Measurements from ENCODE around the gene ECE1.
A peak's percentile ranks its signal among the peaks of the same experiment; 100 is the strongest.
"Not testable (repeated sequence)": the region's sequence is repeated elsewhere in the genome, so short reads cannot be mapped to it uniquely, and the experiment has no call there.

Gene ECE1

GRCh38 chr1:21290546-21290944 is 282 bp upstream of the ECE1 start:
- no peak for DNase-seq

- DNase-seq, result no peak
Measured at GRCh38 chr1:21289127-21289526, 1.1 kb downstream of the ECE1 start.

- no peak for DNase-seq
Measured at GRCh38 chr1:21287905-21288514, 2.3 kb downstream of the ECE1 start.

- DNase-seq, result not testable (repeated sequence)
Measured at GRCh38 chr1:21285386-21285785, 4.9 kb downstream of the ECE1 start.

- no peak for DNase-seq
Measured at GRCh38 chr1:21285055-21285372, 5.2 kb downstream of the ECE1 start.

GRCh38 chr1:21284206-21285054 is 5.8 kb downstream of the ECE1 start:
- DNase-seq, result no peak

GRCh38 chr1:21283524-21283923 is 6.7 kb downstream of the ECE1 start:
- DNase-seq, result no peak

GRCh38 chr1:21282020-21282419 is 8.2 kb downstream of the ECE1 start:
- not testable (repeated sequence) for DNase-seq

- no peak for DNase-seq
Measured at GRCh38 chr1:21280482-21280881, 9.8 kb downstream of the ECE1 start.

- no peak for DNase-seq
Measured at GRCh38 chr1:21280011-21280471, 10.2 kb downstream of the ECE1 start.

GRCh38 chr1:21278860-21279845 is 11.1 kb downstream of the ECE1 start:
- no peak for DNase-seq

GRCh38 chr1:21278208-21278859 is 11.9 kb downstream of the ECE1 start:
- DNase-seq, result no peak

- DNase-seq, result no peak
Measured at GRCh38 chr1:21277180-21277579, 13.1 kb downstream of the ECE1 start.

GRCh38 chr1:21272540-21272939 is 17.7 kb downstream of the ECE1 start:
- no peak for DNase-seq

- DNase-seq, result no peak
Measured at GRCh38 chr1:21271550-21271949, 18.7 kb downstream of the ECE1 start.

GRCh38 chr1:21270086-21270689 is 20.1 kb downstream of the ECE1 start:
- peak; percentile 28 to 31 for DNase-seq

- no peak for DNase-seq
Measured at GRCh38 chr1:21269461-21270085, 20.7 kb downstream of the ECE1 start.

- DNase-seq, result peak; percentile 70 to 78
Measured at GRCh38 chr1:21268281-21269239, 21.7 kb downstream of the ECE1 start.

GRCh38 chr1:21267191-21268077 is 22.8 kb downstream of the ECE1 start:
- no peak for DNase-seq
